K562 (cell line): ENCODE data around the gene NPAS3. TPM values are rescaled to one million over a fixed set of nuclear protein-coding genes. Genes with fewer than 3 reads are reported as not detected.

Experiments
- ATAC-seq: fragments of 200-7000 bp; cut with Tn5 transposase; 3 replicates; pipeline ENCODE4 v1.9.1; 2020; ENCODE audit warnings: moderate library complexity
- BruUV-seq: library from RNA; stranded (reverse); fragments of 400-500 nt; replicated peaks from 2 replicates; lab custom pipeline; 2021; lab: Mats Ljungman, UMichigan
- CTCF ChIA-PET: fragments of 300-600 bp; formaldehyde crosslinking; extraction: SDS; loops from one replicate; lab custom pipeline; 2021; ENCODE audit warnings: low intra/inter-chr PET ratio; lab: Yijun Ruan, JAX
- POLR2A ChIA-PET: fragments of 300-600, 350-650 bp; sonication (Branson Sonifier 250); formaldehyde crosslinking; extraction: SDS; loops from one replicate; lab custom pipeline; 2021; ENCODE audit warnings: antibody characterized with exemption, inconsistent platforms; lab: Yijun Ruan, JAX
- DNase-seq, 4 experiments: peaks; one replicate each; pipeline versions ENCODE4 v3.0.0 to v3.0.0-alpha.2; 2011 to 2018; ENCODE audit warnings: low spot score in 3 of 4, mixed read lengths in 3 of 4; ENCODE audit errors: extremely low read depth in 1 of 4
- FAIRE-seq: peaks from 2 replicates; lab custom pipeline; 2011; peaks lifted over from hg19 to GRCh38; lab: Jason Lieb, UNC
- H2AFZ ChIP-seq: 2 replicates; pipeline ENCODE4 v1.6.0; 2011; ENCODE audit warnings: low read depth, low read length, control low read depth, inconsistent platforms
- H3K27ac ChIP-seq: fragments of 200-600 bp; 3 replicates; pipeline ENCODE4 v1.8.0; 2011; ENCODE audit warnings: low read depth, mild to moderate bottlenecking, control low read depth, inconsistent platforms, low read length, moderate library complexity, mixed read lengths; ENCODE audit errors: extremely low read depth
- H3K27me3 ChIP-seq, 2 experiments: fragments of 300-600 bp in 1 of 2; 2 replicates in 1 of 2; 3 replicates in 1 of 2; pipeline versions ENCODE4 v1.6.0 to v1.8.0; 2011; ENCODE audit warnings: inconsistent platforms in 2 of 2, low read length in 2 of 2, mild to moderate bottlenecking in 1 of 2, mixed read lengths in 1 of 2, moderate library complexity in 1 of 2; ENCODE audit not compliant: control insufficient read depth in 2 of 2, insufficient read depth in 2 of 2
- H3K36me3 ChIP-seq: fragments of 300-600 bp; 3 replicates; pipeline ENCODE4 v1.8.0; 2011; ENCODE audit warnings: mild to moderate bottlenecking, low read length, inconsistent platforms; ENCODE audit not compliant: control insufficient read depth, insufficient read depth
- H3K4me1 ChIP-seq, 2 experiments: fragments of 200-600 bp in 1 of 2; replicated peaks in 1 of 2; 2 replicates in 1 of 2; 3 replicates in 1 of 2; pipeline versions ENCODE4 v1.5.1 to v1.8.0; 2011; ENCODE audit warnings: inconsistent platforms in 2 of 2, low read length in 2 of 2, mild to moderate bottlenecking in 1 of 2, mixed read lengths in 1 of 2, moderate library complexity in 1 of 2; ENCODE audit not compliant: control insufficient read depth in 2 of 2, insufficient read depth in 2 of 2
- H3K4me2 ChIP-seq: 2 replicates; pipeline ENCODE4 v1.6.1; 2011; ENCODE audit warnings: low read length, control low read depth, inconsistent platforms, mixed read lengths; ENCODE audit not compliant: insufficient read depth
- H3K4me3 ChIP-seq: fragments of 200-600 bp; sonication (generic), shearing (Covaris generic); 2 replicates; pipeline ENCODE4 v1.5.1; 2016; ENCODE audit warnings: control low read depth, inconsistent platforms
- H3K79me2 ChIP-seq: fragments of 200-600 bp; 3 replicates; pipeline ENCODE4 v1.8.0; 2011; ENCODE audit warnings: low read length, inconsistent platforms; ENCODE audit not compliant: control insufficient read depth, insufficient read depth
- H3K9ac ChIP-seq, 2 experiments: 2 replicates each; pipeline versions ENCODE4 v1.6.0 to v1.6.1; 2011; ENCODE audit warnings: low read depth in 2 of 2, low read length in 2 of 2, control low read depth in 1 of 2, inconsistent platforms in 1 of 2, mild to moderate bottlenecking in 1 of 2, mixed read lengths in 1 of 2; ENCODE audit not compliant: insufficient read depth in 1 of 2
- H3K9me1 ChIP-seq: one replicate; pipeline ENCODE4 v1.6.0; 2011; ENCODE audit warnings: inconsistent platforms, mild to moderate bottlenecking, low read length, moderate library complexity; ENCODE audit not compliant: control insufficient read depth, insufficient read depth
- H3K9me3 ChIP-seq: replicated peaks from 2 replicates; pipeline ENCODE4 v1.5.1; 2011; ENCODE audit warnings: low read depth, low read length, inconsistent platforms; ENCODE audit not compliant: control insufficient read depth, insufficient read depth
- H4K20me1 ChIP-seq: replicated peaks from 2 replicates; pipeline ENCODE4 v1.6.1; 2011; ENCODE audit warnings: low read length, inconsistent platforms, mixed read lengths; ENCODE audit not compliant: control insufficient read depth, insufficient read depth
- ARID2 ChIP-seq: fragments of 450-650 bp; IDR thresholded peaks from 2 replicates; pipeline ENCODE4 v1.6.1; 2017; ENCODE audit warnings: antibody characterized with exemption, mild to moderate bottlenecking
- CREBBP ChIP-seq: IDR thresholded peaks from one replicate; pipeline ENCODE4 v1.6.1; 2012; ENCODE audit warnings: low read depth, mild to moderate bottlenecking, control low read depth, inconsistent platforms, low read length
- EP300 ChIP-seq: IDR thresholded peaks from 2 replicates; pipeline ENCODE4 v1.6.1; 2012; ENCODE audit warnings: low read length, improper control_type of control experiment
- EWSR1 ChIP-seq: fragments of 450-650 bp; IDR thresholded peaks from 2 replicates; pipeline ENCODE4 v1.6.1; 2018; ENCODE audit warnings: borderline replicate concordance, mild to moderate bottlenecking, low read depth, moderate library complexity; ENCODE audit not compliant: partially characterized antibody
- HCFC1 ChIP-seq: IDR thresholded peaks from 2 replicates; pipeline ENCODE4 v1.6.1; 2012; ENCODE audit warnings: low read depth, low read length, improper control_type of control experiment
- KLF1 ChIP-seq: fragments of 450-650 bp; IDR thresholded peaks from 2 replicates; pipeline ENCODE4 v1.6.1; 2016; ENCODE audit warnings: missing genetic modification characterization, missing compliant biosample characterization
- MAFG ChIP-seq: fragments of 450-650 bp; conservative IDR thresholded peaks from 2 replicates; pipeline ENCODE4 v1.6.1; 2016; ENCODE audit warnings: missing genetic modification characterization, missing compliant biosample characterization
- NCOA4 ChIP-seq: fragments of 450-650 bp; IDR thresholded peaks from 2 replicates; pipeline ENCODE4 v1.6.1; 2018; ENCODE audit warnings: mild to moderate bottlenecking; ENCODE audit not compliant: partially characterized antibody
- POLR2A ChIP-seq: fragments of 450-650 bp; conservative IDR thresholded peaks from 2 replicates; pipeline ENCODE4 v1.6.1; 2016
- RFX1 ChIP-seq: fragments of 450-650 bp; IDR thresholded peaks from 2 replicates; pipeline ENCODE4 v1.6.1; 2016; ENCODE audit warnings: mild to moderate bottlenecking, moderate library complexity
- SRSF1 ChIP-seq: fragments of 200-400 bp; formaldehyde crosslinking; IDR thresholded peaks from 2 replicates; pipeline ENCODE4 v1.6.1; 2017; ENCODE audit warnings: mild to moderate bottlenecking, low read depth, low read length, moderate library complexity
- XRCC3 ChIP-seq: fragments of 450-650 bp; IDR thresholded peaks from 2 replicates; pipeline ENCODE4 v1.6.1; 2017; ENCODE audit warnings: mild to moderate bottlenecking, moderate library complexity
- ZFX ChIP-seq: sonication (generic); formaldehyde crosslinking; IDR thresholded peaks from 2 replicates; pipeline ENCODE4 v1.8.0; 2022; ENCODE audit warnings: mild to moderate bottlenecking, missing genetic modification reagents, moderate library complexity
- ZNF589 ChIP-seq: fragments of 200-800 bp; sonication (Bioruptor generic); IDR thresholded peaks from 2 replicates; pipeline ENCODE4 v1.6.1; 2016; ENCODE audit warnings: low read depth, missing genetic modification characterization, missing compliant biosample characterization
- WGBS: fragments of 100-300 bp; shearing (Covaris generic); methylation state at CpG from one replicate; pipeline ENCODE4 v1.1.6; 2016; ENCODE audit warnings: low coverage, mixed read lengths; ENCODE audit not compliant: insufficient coverage; ENCODE audit errors: missing lambda C conversion rate; 5-methylcytosine and 5-hydroxymethylcytosine counted together
- in situ Hi-C: fragments of 300-500 bp; cut with MboI; formaldehyde crosslinking; loops from 4 replicates; pipeline ENCODE4 v1.15.0; 2018; ENCODE audit warnings: inconsistent platforms, mixed read lengths
- intact Hi-C: fragments of 100-400 bp; cut with micrococcal nuclease; formaldehyde crosslinking; loops from 2 replicates; pipeline ENCODE4 v1.14.2; 2022
- polyA plus RNA-seq, 8 experiments: library from polyadenylated mRNA; depleted of rRNA in 4 of 8; stranded (reverse) in 5 of 8; unstranded in 3 of 8; fragments of >200 nt; fragmentation: Nextera tagmentation in 2 of 8; fragmentation: Illumina TruSeq in 1 of 8; extraction: Ambion mirVana in 2 of 8; extraction: Trizol in 1 of 8; gene quantifications; 2 replicates each; pipeline versions ENCODE4 v1.2.1 to v1.2.3, GENCODE V29; 2011 to 2014; ENCODE audit warnings: inconsistent platforms in 1 of 8, missing spikeins in 1 of 8
- total RNA-seq, 7 experiments: library from RNA; depleted of rRNA in 6 of 7; stranded (reverse); fragments of >200 nt in 6 of 7; fragmentation: Illumina TruSeq in 2 of 7; extraction: Trizol in 2 of 7; gene quantifications; 2 replicates each; pipeline versions ENCODE4 v1.2.1 to v1.2.3, GENCODE V29; 2011 to 2021; ENCODE audit warnings: low replicate concordance in 1 of 7
- TF ChIP-seq, protein P1 (sequence below): sonication (generic); formaldehyde crosslinking; IDR thresholded peaks from 2 replicates; pipeline ENCODE4 v1.8.1; 2023; ENCODE audit warnings: mild to moderate bottlenecking, missing genetic modification reagents, moderate library complexity
- TF ChIP-seq, protein P2 (sequence below): fragments of 250-450 bp; sonication (Bioruptor Pico); IDR thresholded peaks from 2 replicates; pipeline ENCODE4 v1.8.0; 2022; ENCODE audit warnings: moderate library complexity, mild to moderate bottlenecking, inconsistent platforms
- TF ChIP-seq, protein P3 (sequence below): IDR thresholded peaks from 2 replicates; pipeline ENCODE4 v1.6.1; 2014; ENCODE audit warnings: antibody characterized with exemption

NPAS3 gene
- total and polyA plus RNA-seq, 9 of the 15 experiments (the other 6 are each of a cell fraction or from before 2014, with no cell fraction given) = 0.04 TPM; not detected in 8

DNA sequence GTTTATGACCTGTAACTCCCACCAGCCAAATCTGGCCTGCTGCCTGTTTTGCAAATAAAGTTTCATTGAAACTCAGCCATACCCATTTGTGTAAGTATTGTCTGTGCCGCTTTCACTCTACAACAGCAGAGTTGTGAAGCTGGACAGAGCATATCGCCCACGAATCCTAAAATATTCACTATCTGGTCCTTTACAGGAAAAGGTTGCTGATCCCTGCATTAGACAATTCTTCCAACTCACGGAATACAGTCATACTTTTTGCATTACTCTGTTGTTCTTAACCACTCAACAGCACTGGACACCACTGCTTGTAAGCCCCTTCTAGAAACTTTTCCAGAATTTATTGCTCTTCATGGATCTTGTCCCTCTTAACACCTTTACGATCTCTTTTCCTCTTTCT, 576.8 kb downstream of the NPAS3 start:
- ATAC-seq = no peak
- Histone ChIP-seq H3K9me3 (no peaks in the 10 kb centered on the region), H3K4me1 (no peaks in the 10 kb centered on the region), H3K27ac (no peak overlapping the region), H2AFZ (no peak overlapping the region)
- no TSS peak for BruUV-seq
- WGBS = 14% methylated on average over 5 of the region's 5 CpGs
- TF ChIP-seq MAFG (tag) = no peak
- no peak for TF ChIP-seq ARID2
- TF ChIP-seq RFX1 = no peak
- no peak for TF ChIP-seq ZFX (CRISPR knock-in tag)
- TF ChIP-seq, protein P1, sequence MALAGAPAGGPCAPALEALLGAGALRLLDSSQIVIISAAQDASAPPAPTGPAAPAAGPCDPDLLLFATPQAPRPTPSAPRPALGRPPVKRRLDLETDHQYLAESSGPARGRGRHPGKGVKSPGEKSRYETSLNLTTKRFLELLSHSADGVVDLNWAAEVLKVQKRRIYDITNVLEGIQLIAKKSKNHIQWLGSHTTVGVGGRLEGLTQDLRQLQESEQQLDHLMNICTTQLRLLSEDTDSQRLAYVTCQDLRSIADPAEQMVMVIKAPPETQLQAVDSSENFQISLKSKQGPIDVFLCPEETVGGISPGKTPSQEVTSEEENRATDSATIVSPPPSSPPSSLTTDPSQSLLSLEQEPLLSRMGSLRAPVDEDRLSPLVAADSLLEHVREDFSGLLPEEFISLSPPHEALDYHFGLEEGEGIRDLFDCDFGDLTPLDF (CRISPR knock-in tag) = no peak
- TF ChIP-seq EP300 = no peak
- TF ChIP-seq, protein P2, sequence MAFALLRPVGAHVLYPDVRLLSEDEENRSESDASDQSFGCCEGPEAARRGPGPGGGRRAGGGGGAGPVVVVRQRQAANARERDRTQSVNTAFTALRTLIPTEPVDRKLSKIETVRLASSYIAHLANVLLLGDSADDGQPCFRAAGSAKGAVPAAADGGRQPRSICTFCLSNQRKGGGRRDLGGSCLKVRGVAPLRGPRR (CRISPR knock-in tag) = no peak
- TF ChIP-seq KLF1 (tag) = no peak
- no peak for TF ChIP-seq XRCC3
- no peak for TF ChIP-seq CREBBP
- no peak for TF ChIP-seq SRSF1
- no peak for TF ChIP-seq EWSR1
- TF ChIP-seq, protein P3, sequence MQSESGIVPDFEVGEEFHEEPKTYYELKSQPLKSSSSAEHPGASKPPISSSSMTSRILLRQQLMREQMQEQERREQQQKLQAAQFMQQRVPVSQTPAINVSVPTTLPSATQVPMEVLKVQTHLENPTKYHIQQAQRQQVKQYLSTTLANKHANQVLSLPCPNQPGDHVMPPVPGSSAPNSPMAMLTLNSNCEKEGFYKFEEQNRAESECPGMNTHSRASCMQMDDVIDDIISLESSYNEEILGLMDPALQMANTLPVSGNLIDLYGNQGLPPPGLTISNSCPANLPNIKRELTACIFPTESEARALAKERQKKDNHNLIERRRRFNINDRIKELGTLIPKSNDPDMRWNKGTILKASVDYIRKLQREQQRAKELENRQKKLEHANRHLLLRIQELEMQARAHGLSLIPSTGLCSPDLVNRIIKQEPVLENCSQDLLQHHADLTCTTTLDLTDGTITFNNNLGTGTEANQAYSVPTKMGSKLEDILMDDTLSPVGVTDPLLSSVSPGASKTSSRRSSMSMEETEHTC = no peak
- no peak for TF ChIP-seq NCOA4
- no peak for TF ChIP-seq POLR2A
- no peak for TF ChIP-seq HCFC1
- TF ChIP-seq ZNF589 (CRISPR knock-in tag) = no peak
- TF ChIP-seq, all 486 proteins: peak for 0
- H3K27me3 ChIP-seq = peaks cover 0 to 4% of the 10 kb centered on the region in 2 experiments; a peak in 1 of 5 replicates
- no peak overlapping the region for H3K9ac ChIP-seq
- FAIRE-seq (no peak), DNase-seq (no peak)
- ChIA-PET CTCF (no interaction called here), POLR2A (no interaction called here)
- H4K20me1 ChIP-seq = no peaks in the 10 kb centered on the region
- H3K4me2 ChIP-seq = no peak overlapping the region
- intact Hi-C loops = no loop called here
- in situ Hi-C loops = no loop called here
- no peak overlapping the region for H3K4me3 ChIP-seq
- no peaks in the 10 kb centered on the region for H3K9me1 ChIP-seq
- H3K36me3 ChIP-seq = no peaks in the 10 kb centered on the region
- H3K79me2 ChIP-seq = no peaks in the 10 kb centered on the region
